Type B pancreatic cell (in vitro differentiated cells): ENCODE measurements around the gene COL4A1. TPM values are rescaled to one million over a fixed set of nuclear protein-coding genes. Genes with fewer than 3 reads are reported as not detected.

ENCODE experiments used
- DNase-seq: peaks from one replicate; pipeline ENCODE4 v3.0.0; 2021; ENCODE audit warnings: mixed read lengths; ENCODE audit not compliant: unreplicated experiment; ENCODE audit errors: extremely low spot score
- H3K27ac Mint-ChIP-seq: 2 replicates; pipeline ENCODE4 v1.8.0; 2021; ENCODE audit warnings: mild to moderate bottlenecking, mixed read lengths
- H3K27me3 Mint-ChIP-seq: 2 replicates; pipeline ENCODE4 v1.8.0; 2021; ENCODE audit warnings: mixed read lengths
- H3K36me3 Mint-ChIP-seq: 2 replicates; pipeline ENCODE4 v1.8.0; 2021; ENCODE audit warnings: mixed read lengths
- H3K4me1 Mint-ChIP-seq: one replicate; pipeline ENCODE4 v1.8.0; 2021; ENCODE audit warnings: mixed read lengths; ENCODE audit not compliant: unreplicated experiment
- H3K4me3 Mint-ChIP-seq: 2 replicates; pipeline ENCODE4 v1.8.0; 2021; ENCODE audit warnings: mild to moderate bottlenecking, mixed read lengths
- H3K9me3 Mint-ChIP-seq: 2 replicates; pipeline ENCODE4 v1.8.0; 2021; ENCODE audit warnings: mixed read lengths
- total RNA-seq: library from RNA; stranded (reverse); gene quantifications from 2 replicates; pipeline ENCODE4 v1.2.1, GENCODE V29; 2021; ENCODE audit warnings: low replicate concordance
- TF ChIP-seq, protein P1 (sequence below): fragments of 200-600 bp; sonication (generic); conservative IDR thresholded peaks from 2 replicates; pipeline ENCODE4 v1.5.0; 2021; ENCODE audit warnings: antibody characterized with exemption, mild to moderate bottlenecking

Gene COL4A1
- total RNA-seq, 1 donor from 2014 or later, result 83.6 TPM

DNA sequence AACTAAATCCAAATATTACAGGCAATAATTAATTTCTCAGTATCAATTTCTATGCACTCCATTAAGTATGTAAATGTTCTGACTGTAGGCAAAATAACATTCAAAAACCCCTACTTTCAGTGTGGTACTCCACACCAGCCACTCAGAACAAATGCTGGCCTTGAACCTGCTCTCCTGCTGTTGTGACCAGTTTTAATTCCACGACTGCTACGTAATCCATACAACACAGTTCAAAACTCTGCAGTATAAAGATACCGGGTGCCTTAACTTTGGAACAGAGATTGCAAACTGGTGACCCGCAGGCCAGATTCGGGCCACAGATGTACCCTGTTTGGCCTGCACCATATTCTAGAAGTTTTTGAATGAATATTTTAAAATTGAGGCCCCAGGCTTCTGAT is 30.4 kb downstream of the COL4A1 start:
- Mint-ChIP-seq H3K36me3 (peaks cover 5% of the 10 kb centered on the region), H3K4me1 (no peaks in the 10 kb centered on the region)

DNA sequence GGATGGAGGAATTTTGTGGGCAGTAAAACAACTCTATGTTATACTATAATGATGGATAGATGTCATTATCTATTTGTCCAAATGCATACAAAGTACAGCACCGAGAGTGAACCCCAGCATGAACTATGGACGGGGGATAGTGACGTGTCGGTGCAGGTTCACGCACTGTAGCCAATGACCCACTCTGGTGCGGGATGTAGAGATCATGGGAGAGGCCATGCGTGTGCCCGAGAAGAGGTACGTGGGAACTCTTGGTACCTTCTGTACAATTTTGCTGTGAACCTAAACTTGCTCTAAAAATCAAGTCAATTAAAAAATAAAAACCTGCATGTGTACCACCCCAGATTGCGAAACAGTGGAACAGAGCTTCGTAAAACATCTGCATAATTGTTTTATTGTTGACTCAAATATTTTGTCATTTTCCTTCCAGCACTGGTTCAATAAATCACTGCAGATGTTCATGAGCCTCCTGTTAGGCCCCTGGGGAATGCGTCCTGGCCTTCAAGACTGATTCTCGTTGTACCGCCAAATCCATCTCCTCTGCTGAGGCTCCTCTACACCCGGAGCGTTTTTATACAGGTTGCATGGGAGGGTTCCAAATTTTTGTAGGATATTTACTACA is 30.9 kb downstream of the COL4A1 start:
- no peak overlapping the region for H3K27ac Mint-ChIP-seq
- TF ChIP-seq, protein P1, sequence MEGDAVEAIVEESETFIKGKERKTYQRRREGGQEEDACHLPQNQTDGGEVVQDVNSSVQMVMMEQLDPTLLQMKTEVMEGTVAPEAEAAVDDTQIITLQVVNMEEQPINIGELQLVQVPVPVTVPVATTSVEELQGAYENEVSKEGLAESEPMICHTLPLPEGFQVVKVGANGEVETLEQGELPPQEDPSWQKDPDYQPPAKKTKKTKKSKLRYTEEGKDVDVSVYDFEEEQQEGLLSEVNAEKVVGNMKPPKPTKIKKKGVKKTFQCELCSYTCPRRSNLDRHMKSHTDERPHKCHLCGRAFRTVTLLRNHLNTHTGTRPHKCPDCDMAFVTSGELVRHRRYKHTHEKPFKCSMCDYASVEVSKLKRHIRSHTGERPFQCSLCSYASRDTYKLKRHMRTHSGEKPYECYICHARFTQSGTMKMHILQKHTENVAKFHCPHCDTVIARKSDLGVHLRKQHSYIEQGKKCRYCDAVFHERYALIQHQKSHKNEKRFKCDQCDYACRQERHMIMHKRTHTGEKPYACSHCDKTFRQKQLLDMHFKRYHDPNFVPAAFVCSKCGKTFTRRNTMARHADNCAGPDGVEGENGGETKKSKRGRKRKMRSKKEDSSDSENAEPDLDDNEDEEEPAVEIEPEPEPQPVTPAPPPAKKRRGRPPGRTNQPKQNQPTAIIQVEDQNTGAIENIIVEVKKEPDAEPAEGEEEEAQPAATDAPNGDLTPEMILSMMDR, result no peak
- no peaks in the 10 kb centered on the region for H3K9me3 Mint-ChIP-seq
- DNase-seq, result no peak
- H3K4me3 Mint-ChIP-seq, result no peak overlapping the region
- H3K36me3 Mint-ChIP-seq, result peaks cover 5% of the 10 kb centered on the region
- no peaks in the 10 kb centered on the region for H3K27me3 Mint-ChIP-seq
- no peaks in the 10 kb centered on the region for H3K4me1 Mint-ChIP-seq

More for the DNA sequence above, 30.4 kb downstream of the COL4A1 start:
- no peak for DNase-seq
- Mint-ChIP-seq H3K27ac (no peak overlapping the region), H3K27me3 (no peaks in the 10 kb centered on the region), H3K4me3 (no peak overlapping the region), H3K9me3 (no peaks in the 10 kb centered on the region)
- TF ChIP-seq, protein P1, result no peak

DNA sequence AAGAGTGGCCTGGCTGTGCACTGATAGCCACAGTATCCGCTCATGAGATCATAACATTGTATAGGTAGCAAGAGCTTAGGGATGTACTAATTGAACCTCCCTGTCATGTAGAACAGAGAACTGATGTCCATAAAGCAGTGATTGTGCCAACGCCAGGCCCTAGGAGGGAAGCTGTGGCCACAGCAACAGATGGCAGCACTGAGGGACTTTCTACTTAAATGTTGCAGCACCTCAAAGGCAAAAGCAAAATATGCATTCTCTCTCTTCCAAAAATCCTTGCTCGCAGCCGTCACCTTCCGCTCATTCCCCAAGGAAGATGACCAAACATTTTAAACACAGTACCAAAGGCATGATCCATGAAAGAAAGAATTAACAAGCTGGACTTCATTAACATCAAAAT is 32.3 kb downstream of the COL4A1 start:
- Mint-ChIP-seq H3K9me3 (no peaks in the 10 kb centered on the region), H3K27me3 (peaks cover 3% of the 10 kb centered on the region), H3K36me3 (peaks cover 5% of the 10 kb centered on the region), H3K27ac (no peak overlapping the region), H3K4me3 (no peak overlapping the region), H3K4me1 (no peaks in the 10 kb centered on the region)
- DNase-seq, result no peak
- TF ChIP-seq, protein P1, result peak; percentile 18

DNA sequence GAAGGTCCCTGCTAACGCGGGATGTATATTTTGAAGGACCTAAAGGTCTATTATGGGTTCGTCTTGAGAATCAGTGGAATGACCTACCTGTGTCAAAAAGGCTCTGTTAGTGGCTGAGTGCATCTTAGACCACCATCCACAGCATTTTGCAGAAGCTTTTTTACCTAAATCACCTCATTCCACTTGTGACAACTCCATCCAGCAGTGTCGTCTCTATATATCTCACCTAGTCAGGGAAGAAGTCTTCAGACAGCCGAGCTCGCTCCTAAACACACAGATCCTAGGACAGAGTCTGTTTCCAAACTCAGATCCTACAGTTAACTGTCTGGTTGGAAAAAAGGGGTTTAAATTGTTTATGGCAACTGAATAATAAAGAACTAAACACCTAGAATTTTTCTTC is 33.7 kb downstream of the COL4A1 start:
- Mint-ChIP-seq H3K9me3 (no peaks in the 10 kb centered on the region), H3K36me3 (peaks cover 5% of the 10 kb centered on the region), H3K4me3 (no peak overlapping the region), H3K27me3 (peaks cover 3% of the 10 kb centered on the region), H3K27ac (no peak overlapping the region), H3K4me1 (no peaks in the 10 kb centered on the region)
- TF ChIP-seq, protein P1, result no peak
- DNase-seq, result no peak

DNA sequence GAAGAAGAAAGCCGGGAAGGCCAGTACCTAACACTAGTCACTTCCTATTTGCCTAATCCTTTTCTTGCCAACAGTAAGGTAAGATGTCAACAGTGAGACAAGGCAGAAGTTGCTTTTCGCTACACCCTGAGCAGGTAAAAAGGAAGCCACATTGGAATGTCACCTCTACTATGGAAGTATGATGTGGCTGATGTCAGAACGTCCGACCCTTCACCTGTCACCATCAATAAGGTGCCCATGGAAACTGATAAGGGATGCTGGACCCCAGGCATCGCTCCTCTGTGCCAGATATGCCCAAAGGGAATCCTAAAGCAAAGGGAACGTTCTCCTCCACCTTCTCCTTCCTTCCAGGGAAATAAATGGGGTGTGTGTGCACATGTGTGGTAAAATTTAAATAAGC is 34.3 kb downstream of the COL4A1 start:
- no peaks in the 10 kb centered on the region for H3K9me3 Mint-ChIP-seq
- no peak overlapping the region for H3K27ac Mint-ChIP-seq
- H3K4me1 Mint-ChIP-seq, result no peaks in the 10 kb centered on the region
- H3K27me3 Mint-ChIP-seq, result peaks cover 3% of the 10 kb centered on the region
- peaks cover 5% of the 10 kb centered on the region for H3K36me3 Mint-ChIP-seq
- TF ChIP-seq, protein P1, result no peak
- H3K4me3 Mint-ChIP-seq, result no peak overlapping the region
- no peak for DNase-seq

DNA sequence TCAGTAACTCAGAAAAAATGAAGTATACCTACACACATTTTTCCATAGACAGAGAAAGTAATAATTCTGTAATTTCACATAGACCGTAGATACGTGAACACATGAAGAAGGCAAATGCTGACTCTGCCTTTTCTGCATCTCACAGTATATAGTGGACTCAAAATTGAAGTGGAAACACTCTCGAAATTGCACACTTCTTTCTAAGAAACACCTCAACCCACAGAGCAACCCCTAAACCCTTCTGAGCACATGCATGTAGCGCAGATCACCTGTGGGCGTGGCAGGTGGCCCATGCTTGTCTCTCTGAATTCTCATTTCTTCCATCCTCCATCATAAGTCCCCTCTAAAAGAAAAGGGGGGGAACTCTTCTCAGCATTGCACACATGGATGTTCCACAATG is 34.7 kb downstream of the COL4A1 start:
- Mint-ChIP-seq H3K4me3 (no peak overlapping the region), H3K4me1 (no peaks in the 10 kb centered on the region), H3K27me3 (peaks cover 3% of the 10 kb centered on the region), H3K9me3 (no peaks in the 10 kb centered on the region), H3K36me3 (peaks cover 5% of the 10 kb centered on the region), H3K27ac (no peak overlapping the region)
- no peak for DNase-seq
- TF ChIP-seq, protein P1, result no peak
